Activated T-cell treated with anti-CD3 and anti-CD28 coated beads for 4 hours (primary cell): ENCODE results near the gene KLHL17.
A peak's percentile ranks its signal among the peaks of the same experiment; 100 is the strongest.
"Not testable (repeated sequence)": the region's sequence is repeated elsewhere in the genome, so short reads cannot be mapped to it uniquely, and the experiment has no call there.

Experiments used
- DNase-seq: peaks from one replicate; pipeline ENCODE4 v3.0.0-alpha.2; 2020

KLHL17 gene

DNA sequence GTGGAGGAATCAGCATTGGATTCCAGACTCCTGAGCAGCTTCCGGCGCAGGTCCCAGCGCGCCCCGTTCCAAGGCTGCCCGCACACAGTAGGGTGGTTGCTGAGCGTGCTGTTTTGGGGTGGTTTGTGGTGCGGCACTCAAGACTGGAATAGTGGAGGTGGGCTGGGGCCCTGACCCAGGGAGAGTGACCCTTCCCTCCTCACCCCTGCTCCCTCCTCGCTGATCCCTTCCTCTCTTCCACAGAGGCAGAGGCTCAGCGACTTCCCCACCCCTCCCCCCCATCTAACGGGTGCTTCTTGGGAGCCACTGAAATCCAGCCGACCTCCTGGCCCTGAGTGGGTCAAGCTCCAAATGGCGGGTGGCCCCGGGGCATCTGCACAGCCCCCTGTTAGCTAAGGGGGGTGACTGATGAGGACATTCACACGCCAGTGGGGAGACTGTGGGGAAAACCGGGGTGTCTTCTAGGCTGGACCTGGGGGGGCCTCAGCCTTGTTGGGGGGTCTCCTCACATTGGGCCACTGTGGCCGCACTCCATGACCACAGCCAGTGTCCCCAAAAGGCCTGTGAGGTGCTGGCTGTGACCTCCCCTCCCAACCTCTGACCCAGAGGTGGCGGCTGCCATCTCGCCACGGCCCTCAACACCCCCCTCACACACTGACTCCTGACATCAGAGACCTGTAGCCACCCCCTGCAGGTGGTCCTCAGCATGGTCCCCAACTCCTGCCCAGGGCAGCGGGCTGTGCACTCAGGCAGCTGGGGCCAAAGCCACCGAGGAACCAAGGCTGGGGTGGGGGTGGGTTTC, 43.4 kb downstream of the KLHL17 start:
- DNase-seq: no peak

DNA sequence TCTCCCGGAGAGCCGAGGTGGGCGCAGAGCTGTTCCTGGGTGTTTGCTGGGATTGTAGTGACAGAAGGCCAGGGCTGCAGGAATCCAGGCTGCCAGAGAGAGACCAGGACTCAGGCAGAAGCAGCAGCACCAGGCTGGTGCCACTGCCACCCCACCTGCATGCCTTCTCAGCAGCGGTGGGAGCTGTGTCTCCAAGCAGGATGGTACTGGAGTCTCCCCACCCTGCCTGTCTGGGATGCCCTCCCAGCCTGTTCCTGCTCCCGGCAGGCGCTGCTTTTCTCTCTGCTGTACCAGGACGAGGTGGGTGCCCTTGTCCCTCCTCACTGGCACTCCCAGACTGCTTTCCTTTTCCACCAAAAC, 44.0 kb downstream of the KLHL17 start:
- no peak for DNase-seq

DNA sequence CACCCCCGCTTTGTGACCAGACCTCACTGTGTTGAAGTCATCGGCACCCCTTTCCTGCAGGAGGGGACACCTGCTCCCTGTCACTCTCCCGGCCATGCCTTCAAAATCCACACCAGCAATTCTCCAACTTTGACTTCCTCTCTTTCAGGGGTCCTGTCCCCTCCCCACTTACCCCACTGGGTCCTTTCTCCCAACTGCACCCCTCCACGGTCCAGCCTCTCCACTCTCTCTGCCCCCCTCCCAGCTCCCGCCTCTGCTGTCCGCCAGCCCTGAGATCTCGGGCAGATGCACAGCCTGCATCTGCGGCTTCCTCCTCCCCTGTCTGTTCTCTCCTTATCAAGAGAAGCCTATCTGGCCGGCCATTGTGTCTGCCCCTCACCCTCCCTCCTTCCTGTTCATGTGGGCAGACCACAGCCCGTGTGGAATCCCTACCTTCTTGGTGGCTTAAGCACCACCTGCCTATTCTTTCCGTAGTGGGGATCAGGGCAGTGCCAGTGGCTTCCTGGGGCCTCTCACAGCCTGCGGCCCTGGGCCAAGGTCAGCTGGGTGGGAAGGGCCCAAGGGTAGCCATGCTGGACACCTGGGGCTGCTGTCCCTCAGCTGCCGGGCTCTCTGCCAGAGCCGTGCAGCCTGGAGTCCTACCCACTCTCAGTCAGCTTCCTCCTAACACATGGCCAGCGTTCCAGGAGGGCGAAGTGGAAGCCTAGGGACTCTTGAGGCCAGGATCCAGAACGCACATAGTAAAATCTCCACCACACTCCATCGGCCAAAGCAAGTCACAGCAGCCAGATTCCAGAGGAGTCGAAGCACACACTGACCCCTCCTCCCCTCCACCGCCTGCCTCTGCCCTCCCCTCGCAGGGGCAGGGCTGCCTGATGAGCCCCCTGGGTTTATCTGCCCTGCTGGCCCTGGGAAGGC, 44.7 kb downstream of the KLHL17 start:
- no peak for DNase-seq

DNA sequence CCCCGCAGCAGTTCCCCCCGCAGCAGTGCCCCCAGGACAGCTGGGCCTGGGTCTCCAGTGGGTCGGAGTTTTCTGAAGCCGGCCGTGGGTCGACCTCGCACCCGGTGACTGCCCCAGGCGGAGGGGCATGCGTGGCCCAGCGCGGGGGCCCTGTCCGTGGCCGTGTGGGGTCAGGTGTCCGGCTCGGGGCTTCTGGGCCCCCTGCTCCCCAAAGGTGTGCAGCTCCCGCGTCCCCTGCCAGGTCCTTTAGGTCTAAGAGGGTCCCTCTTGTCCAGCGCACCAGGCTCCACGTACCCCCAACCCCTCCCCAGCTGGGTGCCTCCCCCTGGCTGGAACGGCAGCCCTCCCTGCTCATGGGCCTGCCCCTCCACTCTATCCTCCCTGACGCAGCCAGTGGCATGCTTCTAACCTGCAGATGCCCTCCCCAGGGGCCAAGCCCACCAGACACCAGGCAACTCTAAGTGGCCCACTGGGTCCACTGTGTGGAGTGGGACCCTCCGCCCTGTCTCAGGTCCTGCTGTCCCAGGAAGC, 45.5 kb downstream of the KLHL17 start:
- DNase-seq: no peak

DNA sequence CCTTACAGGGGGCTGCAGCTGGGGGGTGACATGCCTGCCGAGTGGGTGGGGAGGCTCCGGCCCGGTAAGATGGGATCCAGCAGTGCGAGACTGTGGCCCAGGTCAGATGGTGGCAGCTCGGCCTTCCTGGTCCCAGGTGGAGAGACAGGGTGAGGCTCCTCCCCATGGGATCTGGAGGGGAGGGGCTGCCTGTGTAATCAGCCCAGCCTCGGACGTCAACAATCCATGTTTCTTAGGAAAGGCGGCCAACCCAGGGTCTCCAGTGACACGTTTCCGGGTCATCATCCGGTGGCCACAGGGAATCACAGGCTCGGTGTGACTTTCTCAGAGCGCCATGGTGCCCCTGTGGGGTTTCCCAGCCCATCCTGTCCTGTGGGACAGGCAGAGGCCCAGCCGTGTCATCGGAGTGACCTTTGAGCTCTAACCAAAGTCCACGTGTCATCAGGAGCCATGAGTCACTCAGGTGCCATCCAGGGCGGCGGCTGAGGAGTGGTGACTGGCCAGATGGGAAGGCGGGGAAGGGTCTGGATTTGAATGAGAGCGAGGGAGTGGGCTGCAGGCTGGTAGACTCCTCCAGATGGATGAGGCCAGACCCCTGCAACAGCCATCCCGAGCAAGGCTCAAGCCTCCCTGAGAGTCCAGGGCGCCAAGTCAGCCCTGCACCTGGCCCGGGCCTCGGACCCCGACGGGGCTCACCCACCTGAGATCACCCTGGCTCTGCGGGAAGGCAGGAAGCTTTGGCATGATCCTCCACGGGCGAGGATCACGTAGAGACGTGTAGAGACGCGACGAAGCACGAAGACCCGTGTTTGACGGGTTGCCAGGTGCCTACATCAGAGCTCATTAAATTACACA, 46.1 kb downstream of the KLHL17 start:
- DNase-seq: no peak

DNA sequence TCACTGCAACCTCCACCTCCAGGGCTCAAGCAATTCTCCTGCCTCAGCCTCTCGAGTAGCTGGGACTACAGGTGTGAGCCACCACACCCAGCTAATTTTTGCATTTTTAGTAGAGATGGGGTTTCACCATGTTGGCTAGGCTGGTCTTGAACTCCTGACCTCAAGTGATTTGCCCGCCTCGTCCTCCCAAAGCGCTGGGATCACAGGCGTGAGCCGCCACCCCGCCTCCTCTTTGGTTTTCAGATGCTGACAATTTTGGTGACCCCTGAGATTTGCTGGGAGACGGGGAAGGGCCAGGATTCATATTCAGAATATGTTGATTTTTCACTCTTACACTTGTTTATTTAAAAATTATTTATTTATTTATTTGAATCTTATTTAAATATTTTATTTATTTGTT, 49.7 kb downstream of the KLHL17 start:
- DNase-seq: not testable (repeated sequence)

DNA sequence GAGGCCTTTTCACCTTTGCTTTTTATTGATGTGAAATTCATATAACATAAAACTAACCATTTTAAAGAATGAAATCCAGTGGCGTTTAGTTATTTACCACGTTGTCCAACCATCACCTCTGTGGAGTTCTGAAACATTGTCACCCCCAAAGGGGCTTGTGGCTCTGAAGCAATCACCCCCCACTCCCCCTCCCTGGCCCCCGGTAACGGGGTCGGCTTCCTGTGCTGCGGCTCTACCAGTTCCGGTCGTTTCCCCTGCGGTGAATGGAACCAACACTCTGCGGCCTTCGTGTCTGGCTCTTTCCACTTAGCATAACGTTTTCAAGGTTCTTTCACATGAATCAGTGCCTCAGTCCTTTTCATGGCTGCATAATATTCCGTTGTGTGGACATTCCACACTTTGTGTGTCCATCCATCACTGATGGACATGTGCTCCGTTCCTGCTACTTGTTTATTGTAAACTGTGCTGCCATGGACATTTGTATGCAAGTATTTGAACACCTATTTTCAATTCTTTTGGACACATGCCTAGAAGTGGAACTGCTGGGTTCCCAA, 51.1 kb downstream of the KLHL17 start:
- DNase-seq: no peak

DNA sequence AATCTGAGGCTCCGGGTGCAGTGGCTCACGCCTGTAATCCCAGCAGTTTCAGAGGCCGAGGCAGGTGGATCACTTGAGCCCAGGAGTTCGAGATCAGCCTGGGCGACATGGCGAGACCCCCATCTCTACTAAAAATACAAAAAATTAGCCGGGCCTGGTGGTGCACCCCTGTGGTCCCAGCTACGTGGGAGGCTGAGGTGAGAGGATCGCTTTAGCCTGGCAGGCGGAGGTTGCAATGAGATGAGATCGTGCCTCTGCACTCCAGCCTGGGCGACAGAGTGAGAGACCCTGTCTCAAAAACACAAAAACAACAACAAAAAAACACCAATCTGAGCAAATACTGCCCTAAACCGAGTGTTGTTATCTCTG, 52.3 kb downstream of the KLHL17 start:
- not testable (repeated sequence) for DNase-seq

DNA sequence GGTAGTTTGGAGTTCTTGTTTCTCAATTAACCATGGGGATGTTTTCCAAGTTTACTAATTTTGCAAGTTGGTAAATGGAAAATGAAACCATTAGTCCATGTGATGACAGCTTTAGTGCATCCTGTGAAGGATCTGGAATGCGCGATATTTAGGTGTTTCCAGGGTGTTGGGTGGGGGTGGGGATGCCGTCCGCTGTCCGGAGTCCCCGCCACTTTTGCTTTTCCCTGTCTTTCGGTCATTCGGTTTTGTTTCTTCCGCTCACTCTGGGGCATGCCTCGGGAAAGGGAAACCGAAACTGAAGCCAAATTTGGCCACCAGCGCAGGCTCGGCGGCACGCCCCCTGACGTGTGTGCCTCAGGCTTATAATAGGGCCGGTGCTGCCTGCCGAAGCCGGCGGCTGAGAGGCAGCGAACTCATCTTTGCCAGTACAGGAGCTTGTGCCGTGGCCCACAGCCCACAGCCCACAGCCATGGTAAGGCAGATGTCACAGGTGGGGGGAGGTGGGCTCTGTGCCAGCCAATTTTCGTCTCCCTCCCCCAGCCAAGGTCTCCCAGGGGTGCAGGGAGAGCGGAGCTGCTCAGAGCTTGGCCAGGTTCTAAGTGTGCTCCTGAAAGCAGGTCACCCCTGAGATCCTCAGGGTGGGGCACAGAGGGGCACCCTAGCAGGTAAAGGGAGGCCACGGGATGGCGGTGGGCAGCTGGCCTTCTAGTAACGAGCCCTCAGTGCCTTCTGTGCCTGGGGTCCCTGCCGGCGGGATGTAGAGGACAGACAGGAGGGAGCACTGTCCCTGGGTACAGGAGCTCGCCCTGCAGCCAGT, 52.9 kb downstream of the KLHL17 start, which contains the start of gene ISG15:
Gene ISG15 (plus strand): TSS at position 393 of the 817 bp plus-strand sequence. CDS start 77 bp downstream, at position 470.
- peak; percentile 81 for DNase-seq

DNA sequence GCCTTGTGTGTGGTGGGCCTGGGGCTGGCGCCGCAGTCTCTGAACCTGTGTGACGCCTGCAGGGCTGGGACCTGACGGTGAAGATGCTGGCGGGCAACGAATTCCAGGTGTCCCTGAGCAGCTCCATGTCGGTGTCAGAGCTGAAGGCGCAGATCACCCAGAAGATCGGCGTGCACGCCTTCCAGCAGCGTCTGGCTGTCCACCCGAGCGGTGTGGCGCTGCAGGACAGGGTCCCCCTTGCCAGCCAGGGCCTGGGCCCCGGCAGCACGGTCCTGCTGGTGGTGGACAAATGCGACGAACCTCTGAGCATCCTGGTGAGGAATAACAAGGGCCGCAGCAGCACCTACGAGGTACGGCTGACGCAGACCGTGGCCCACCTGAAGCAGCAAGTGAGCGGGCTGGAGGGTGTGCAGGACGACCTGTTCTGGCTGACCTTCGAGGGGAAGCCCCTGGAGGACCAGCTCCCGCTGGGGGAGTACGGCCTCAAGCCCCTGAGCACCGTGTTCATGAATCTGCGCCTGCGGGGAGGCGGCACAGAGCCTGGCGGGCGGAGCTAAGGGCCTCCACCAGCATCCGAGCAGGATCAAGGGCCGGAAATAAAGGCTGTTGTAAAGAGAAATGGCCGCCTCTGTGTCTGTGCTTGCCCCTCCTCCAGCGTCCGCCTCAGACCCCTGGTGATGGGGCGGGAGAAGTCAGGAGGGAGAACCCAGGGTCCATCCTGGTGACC, 53.7 kb downstream of the KLHL17 start:
- no peak for DNase-seq

DNA sequence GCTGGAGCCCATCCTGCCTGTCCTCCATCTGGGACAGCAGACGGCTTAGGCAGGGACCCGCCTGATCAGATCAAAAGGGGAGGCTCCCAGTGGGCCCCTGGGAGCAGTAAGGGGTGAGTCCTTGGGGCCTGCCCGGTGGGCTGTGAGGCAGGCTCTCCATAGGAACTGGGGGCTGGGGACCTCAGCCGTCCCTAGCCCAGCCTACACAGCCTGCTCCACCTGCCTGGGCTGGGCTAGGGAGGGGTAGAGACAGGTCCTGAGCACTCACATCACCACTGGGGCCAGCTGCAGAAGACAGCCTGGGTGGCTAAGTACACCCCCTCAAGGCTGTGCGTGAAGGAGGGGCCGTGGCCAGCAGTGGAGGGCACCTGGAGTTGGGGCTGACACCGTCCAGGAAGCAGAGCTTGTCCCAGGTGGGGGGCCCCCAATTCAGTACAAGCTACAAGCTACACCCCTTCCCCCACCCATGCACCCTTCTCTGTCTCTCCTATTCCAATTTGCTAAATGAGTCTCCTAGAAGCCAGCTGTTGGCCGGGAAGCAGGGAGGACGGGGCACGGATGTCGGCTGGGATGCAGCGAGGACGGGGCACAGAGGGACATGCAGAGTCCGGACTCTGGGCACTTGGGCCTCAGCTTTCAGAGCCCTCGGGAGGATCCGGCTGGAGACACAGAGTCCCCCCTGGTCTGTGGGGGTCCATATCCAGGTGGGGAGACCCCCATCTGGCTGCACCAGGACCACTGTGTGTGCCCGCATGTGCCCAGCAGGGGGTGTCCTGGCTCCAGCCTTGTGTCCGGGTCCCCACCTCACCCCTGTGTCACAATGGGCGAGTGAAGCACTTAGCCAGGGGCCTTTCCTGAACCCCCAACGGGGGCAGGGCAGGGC, 54.7 kb downstream of the KLHL17 start:
- DNase-seq: no peak
